Endothelial cell of umbilical vein (primary cell): ENCODE measurements around the gene CNNM3. TPM values are rescaled to one million over a fixed set of nuclear protein-coding genes. Genes with fewer than 3 reads are reported as not detected.

ENCODE experiments used
- BruUV-seq: library from RNA; stranded (reverse); fragments of 400-500 nt; replicated peaks from 2 replicates; lab custom pipeline; 2021; lab: Mats Ljungman, UMichigan
- CTCF ChIA-PET: fragments of 300-600, 350-600 bp; sonication (Branson Sonifier 250); formaldehyde crosslinking; loops from one replicate; lab custom pipeline; 2021; ENCODE audit warnings: antibody characterized with exemption, inconsistent platforms; lab: Charles Lee
- POLR2A ChIA-PET: fragments of 300-600, 350-600 bp; sonication (Branson Sonifier 250); formaldehyde crosslinking; loops from one replicate; lab custom pipeline; 2021; ENCODE audit warnings: antibody characterized with exemption, inconsistent platforms; lab: Charles Lee
- DNase-seq: peaks from one replicate; pipeline ENCODE4 v3.0.0-alpha.2; 2011; ENCODE audit warnings: low read depth, low spot score
- FAIRE-seq: peaks from 2 replicates; lab custom pipeline; 2011; peaks lifted over from hg19 to GRCh38; lab: Jason Lieb, UNC
- H2AFZ ChIP-seq: 2 replicates; pipeline ENCODE4 v1.6.0; 2012; ENCODE audit warnings: low read depth, low read length, control low read depth, inconsistent platforms
- H3K27ac ChIP-seq: 2 replicates; pipeline ENCODE4 v1.5.1; 2011; ENCODE audit warnings: low read depth, mild to moderate bottlenecking, control low read depth, low read length, moderate library complexity; ENCODE audit not compliant: insufficient read depth
- H3K27me3 ChIP-seq, 2 experiments: 2 replicates each; pipeline versions ENCODE4 v1.6.0 to v1.6.1; 2011; ENCODE audit warnings: low read length in 2 of 2, mixed read lengths in 1 of 2; ENCODE audit not compliant: control insufficient read depth in 2 of 2, insufficient read depth in 2 of 2
- H3K36me3 ChIP-seq, 2 experiments: 2 replicates in 1 of 2; 3 replicates in 1 of 2; pipeline ENCODE4 v1.5.1; 2011; ENCODE audit warnings: low read length in 2 of 2, mild to moderate bottlenecking in 1 of 2, moderate library complexity in 1 of 2; ENCODE audit not compliant: control insufficient read depth in 2 of 2, insufficient read depth in 2 of 2; ENCODE audit errors: extremely low read depth in 1 of 2
- H3K4me1 ChIP-seq: 3 replicates; pipeline ENCODE4 v1.5.1; 2011; ENCODE audit warnings: mild to moderate bottlenecking, low read length; ENCODE audit not compliant: control insufficient read depth, insufficient read depth; ENCODE audit errors: extremely low read depth
- H3K4me2 ChIP-seq: 2 replicates; pipeline ENCODE4 v1.6.1; 2011; ENCODE audit warnings: low read length, control low read depth, mixed read lengths; ENCODE audit not compliant: insufficient read depth
- H3K4me3 ChIP-seq, 3 experiments: fragments of 200-600 bp in 1 of 3; sonication (generic), shearing (Covaris generic) in 1 of 3; replicated peaks in 1 of 3; 2 replicates each; pipeline ENCODE4 v1.5.1; 2011 to 2016; ENCODE audit warnings: control low read depth in 3 of 3, low read length in 3 of 3, mild to moderate bottlenecking in 2 of 3, inconsistent platforms in 1 of 3, low read depth in 1 of 3, moderate library complexity in 1 of 3; ENCODE audit not compliant: insufficient read depth in 1 of 3
- H3K79me2 ChIP-seq: 2 replicates; pipeline ENCODE4 v1.6.0; 2012; ENCODE audit warnings: low read length, inconsistent platforms; ENCODE audit not compliant: control insufficient read depth, insufficient read depth
- H3K9ac ChIP-seq: replicated peaks from 2 replicates; pipeline ENCODE3; 2011; ENCODE audit warnings: low read length, control low read depth; ENCODE audit not compliant: insufficient read depth; ENCODE audit errors: extremely low read depth
- H3K9me1 ChIP-seq: replicated peaks from 3 replicates; pipeline ENCODE4 v1.6.0; 2011; ENCODE audit warnings: mild to moderate bottlenecking, low read length; ENCODE audit not compliant: control insufficient read depth, insufficient read depth; ENCODE audit errors: extremely low read depth
- H3K9me3 ChIP-seq: replicated peaks from 2 replicates; pipeline ENCODE4 v1.5.1; 2012; ENCODE audit warnings: low read length, inconsistent platforms; ENCODE audit not compliant: control insufficient read depth, insufficient read depth
- H4K20me1 ChIP-seq: replicated peaks from 2 replicates; pipeline ENCODE3; 2011; ENCODE audit warnings: mild to moderate bottlenecking, low read length; ENCODE audit not compliant: control insufficient read depth, insufficient read depth; ENCODE audit errors: extremely low read depth
- CTCF ChIP-seq, 2 donors: IDR thresholded peaks; 1 replicate in 1 of 2; 2 replicates in 1 of 2; pipeline ENCODE4 v1.5.1; 2011; ENCODE audit warnings: low read length in 2 of 2, mild to moderate bottlenecking in 2 of 2, moderate library complexity in 2 of 2, control low read depth in 1 of 2, inconsistent platforms in 1 of 2, low read depth in 1 of 2; ENCODE audit not compliant: insufficient read depth in 1 of 2; ENCODE audit errors: extremely low read depth in 1 of 2
- EZH2 ChIP-seq: IDR thresholded peaks from 2 replicates; pipeline ENCODE4 v1.6.1; 2012; ENCODE audit warnings: borderline replicate concordance, low read depth, mild to moderate bottlenecking, moderate library complexity, low read length, inconsistent platforms; ENCODE audit not compliant: severe bottlenecking
- FOS ChIP-seq: IDR thresholded peaks from 2 replicates; pipeline ENCODE4 v1.6.1; 2011; ENCODE audit warnings: mild to moderate bottlenecking, low read length, moderate library complexity, borderline replicate concordance; ENCODE audit not compliant: insufficient read depth
- GATA2 ChIP-seq: IDR thresholded peaks from 2 replicates; pipeline ENCODE4 v1.7.0; 2011; ENCODE audit warnings: low read depth, mild to moderate bottlenecking, moderate library complexity, mixed read lengths, low read length; ENCODE audit not compliant: insufficient read length, insufficient read depth
- JUN ChIP-seq: IDR thresholded peaks from 2 replicates; pipeline ENCODE4 v1.6.1; 2011; ENCODE audit warnings: borderline replicate concordance, low read depth; ENCODE audit not compliant: insufficient read length, insufficient read depth
- MAX ChIP-seq: IDR thresholded peaks from 2 replicates; pipeline ENCODE4 v1.6.1; 2011; ENCODE audit not compliant: insufficient read depth, insufficient read length
- MYC ChIP-seq: IDR thresholded peaks from one replicate; pipeline ENCODE4 v1.6.1; 2011; ENCODE audit warnings: mild to moderate bottlenecking, low read depth, low read length
- POLR2A ChIP-seq: IDR thresholded peaks from 2 replicates; pipeline ENCODE4 v1.6.1; 2012; ENCODE audit warnings: low read depth, mild to moderate bottlenecking, control low read depth, low read length
- POLR2AphosphoS5 ChIP-seq: IDR thresholded peaks from 2 replicates; pipeline ENCODE4 v1.6.1; 2012; ENCODE audit warnings: low read depth, mild to moderate bottlenecking, control low read depth, low read length, moderate library complexity; ENCODE audit not compliant: insufficient read depth
- dilution Hi-C: fragments of 300-500 bp; cut with MboI; formaldehyde crosslinking; loops from one replicate; pipeline ENCODE4 v1.15.0; 2019; ENCODE audit warnings: low sequenced_read_pairs; ENCODE audit not compliant: extremely low pct_ligation_motif_present
- intact Hi-C: fragments of 100-400 bp; cut with micrococcal nuclease; formaldehyde crosslinking; loops from one replicate; pipeline ENCODE4 v1.10.0; 2022
- polyA plus RNA-seq, 4 experiments: library from polyadenylated mRNA; depleted of rRNA in 3 of 4; stranded (reverse) in 3 of 4; unstranded in 1 of 4; fragments of >200 nt; gene quantifications; 2 replicates each; pipeline versions ENCODE4 v1.2.1 to v1.2.3, GENCODE V29; 2011 to 2012; ENCODE audit warnings: missing spikeins in 1 of 4
- total RNA-seq: library from RNA; stranded (reverse); gene quantifications from 2 replicates; pipeline ENCODE4 v1.2.3, GENCODE V29; 2021

Gene CNNM3
- total and polyA plus RNA-seq, 2 donors (not counting 3 experiments of a cell fraction or from before 2014, with no cell fraction given): 13.0 to 14.9 TPM

- no peak overlapping the region for H3K9ac ChIP-seq
- no peaks in the 10 kb centered on the region for H3K9me3 ChIP-seq
- no peak for TF ChIP-seq MYC
- TF ChIP-seq FOS: no peak
- no peak for TF ChIP-seq JUN
- TF ChIP-seq EZH2: no peak
- TF ChIP-seq POLR2A: no peak
- no peak for TF ChIP-seq POLR2AphosphoS5
- no peak for TF ChIP-seq CTCF (IDR thresholded peaks at IDR 0.05; ENCODE audit: extremely low read depth in 1 of 2, insufficient read depth in 1 of 2, low read depth in 1 of 2, low read length in 2 of 2)
- no peak for TF ChIP-seq GATA2
- TF ChIP-seq MAX: no peak
- no peaks in the 10 kb centered on the region for H3K36me3 ChIP-seq
- POLR2A ChIA-PET: no interaction called here
- H3K27ac ChIP-seq: no peak overlapping the region
- no peaks in the 10 kb centered on the region for H3K27me3 ChIP-seq
- no peak for FAIRE-seq
- H3K4me1 ChIP-seq: no peaks in the 10 kb centered on the region
- dilution Hi-C loops (no loop called here), intact Hi-C loops (no loop called here)
- H3K79me2 ChIP-seq: no peaks in the 10 kb centered on the region
- BruUV-seq: no TSS peak
- no peak overlapping the region for H3K4me3 ChIP-seq
- no peaks in the 10 kb centered on the region for H3K9me1 ChIP-seq
- no peak overlapping the region for H2AFZ ChIP-seq
- CTCF ChIA-PET: no interaction called here
- H4K20me1 ChIP-seq: no peaks in the 10 kb centered on the region
- no peak overlapping the region for H3K4me2 ChIP-seq
- no peak for DNase-seq
Observed at GRCh38 chr2:96770442-96771202, 45.4 kb upstream of the CNNM3 start.
